HG03565 (cell line): ENCODE results near the gene SCPEP1.
"Not testable (repeated sequence)": the region's sequence is repeated elsewhere in the genome, so short reads cannot be mapped to it uniquely, and the experiment has no call there.

Experiments used
- ATAC-seq: cut with Tn5 transposase; IDR thresholded peaks from one replicate; pipeline ENCODE4 v1.9.1; 2021; ENCODE audit warnings: mild to moderate bottlenecking, moderate library complexity; ENCODE audit not compliant: unreplicated experiment

Gene SCPEP1

GRCh38 chr17:56960596-56961538, 17.1 kb upstream of the SCPEP1 start, which contains the start of gene COIL:
Gene COIL (minus strand): TSS chr17:56961050. CDS start chr17:56961019, 31 bp downstream.
- ATAC-seq: peak; percentile 93

GRCh38 chr17:56965241-56965640, 12.7 kb upstream of the SCPEP1 start:
- ATAC-seq: not testable (repeated sequence)

- ATAC-seq: not testable (repeated sequence)
Observed at GRCh38 chr17:56965681-56966080, 12.2 kb upstream of the SCPEP1 start.

- ATAC-seq: no peak
Observed at GRCh38 chr17:56966338-56966737, 11.6 kb upstream of the SCPEP1 start.

GRCh38 chr17:56970974-56971373, 7.0 kb upstream of the SCPEP1 start:
- no peak for ATAC-seq

GRCh38 chr17:56972111-56972730, 5.7 kb upstream of the SCPEP1 start:
- ATAC-seq: no peak

- no peak for ATAC-seq
Observed at GRCh38 chr17:56973520-56973919, 4.4 kb upstream of the SCPEP1 start.

- no peak for ATAC-seq
Observed at GRCh38 chr17:56974055-56974454, 3.9 kb upstream of the SCPEP1 start.

GRCh38 chr17:56975656-56976055, 2.3 kb upstream of the SCPEP1 start:
- ATAC-seq: no peak

GRCh38 chr17:56976941-56977608, 856 bp upstream of the SCPEP1 start:
- ATAC-seq: no peak

GRCh38 chr17:56978441-56979090, 635 bp downstream of the SCPEP1 start:
- ATAC-seq: peak; percentile 24

- ATAC-seq: peak; percentile 26
Observed at GRCh38 chr17:56979091-56979480, 1.2 kb downstream of the SCPEP1 start.

GRCh38 chr17:56980526-56980925, 2.6 kb downstream of the SCPEP1 start:
- ATAC-seq: not testable (repeated sequence)

- ATAC-seq: no peak
Observed at GRCh38 chr17:56982312-56982711, 4.4 kb downstream of the SCPEP1 start.

GRCh38 chr17:56983366-56983765, 5.4 kb downstream of the SCPEP1 start:
- no peak for ATAC-seq

- ATAC-seq: no peak
Observed at GRCh38 chr17:56985371-56986162, 7.6 kb downstream of the SCPEP1 start.

- no peak for ATAC-seq
Observed at GRCh38 chr17:56987283-56987834, 9.4 kb downstream of the SCPEP1 start.

- ATAC-seq: no peak
Observed at GRCh38 chr17:56988901-56989572, 11.1 kb downstream of the SCPEP1 start.

GRCh38 chr17:56992364-56992763, 14.4 kb downstream of the SCPEP1 start:
- ATAC-seq: no peak
